Astrocyte of the cerebellum (primary cell): ENCODE measurements around the gene AGBL3.
"Not testable (repeated sequence)": the region's sequence is repeated elsewhere in the genome, so short reads cannot be mapped to it uniquely, and the experiment has no call there.

Experiments used
- DNase-seq: peaks from one replicate; pipeline ENCODE4 v3.0.0-alpha.2; 2011; ENCODE audit warnings: low read depth
- H3K4me3 ChIP-seq: 2 replicates; pipeline ENCODE4 v1.5.1; 2011; ENCODE audit warnings: mild to moderate bottlenecking, low read depth, low read length, moderate library complexity
- CTCF ChIP-seq: IDR thresholded peaks from 2 replicates; pipeline ENCODE4 v1.5.1; 2012; ENCODE audit warnings: low read length, low read depth, moderate library complexity, mild to moderate bottlenecking; ENCODE audit errors: missing control alignments
- in situ Hi-C: cut with HindIII; loops from 2 replicates; pipeline ENCODE4 v1.10.0; 2017; ENCODE audit warnings: low sequenced_read_pairs

Gene AGBL3

GRCh38 chr7:134997214-134997885 lies 11.0 kb downstream of the AGBL3 start:
- H3K4me3 ChIP-seq = no peak overlapping the region
- TF ChIP-seq CTCF = no peak
- in situ Hi-C loops = loop anchor here (5.0 kb wide), 1 partner anchor 40 kb away; no protein-coding TSS in a partner anchor
- no peak for DNase-seq

- H3K4me3 ChIP-seq = no peak overlapping the region
- in situ Hi-C loops = loop anchor here (5.0 kb wide), 1 partner anchor 38 kb away; no protein-coding TSS in a partner anchor
- TF ChIP-seq CTCF = no peak
- DNase-seq = no peak
Observed at GRCh38 chr7:134999136-134999535, 12.8 kb downstream of the AGBL3 start.

- no peak for DNase-seq
- no peak overlapping the region for H3K4me3 ChIP-seq
- no peak for TF ChIP-seq CTCF
- in situ Hi-C loops = no loop called here
Observed at GRCh38 chr7:135001390-135002165, 15.3 kb downstream of the AGBL3 start.

GRCh38 chr7:135012229-135012628 lies 25.9 kb downstream of the AGBL3 start:
- H3K4me3 ChIP-seq = no peak overlapping the region
- TF ChIP-seq CTCF = no peak
- DNase-seq = no peak
- in situ Hi-C loops = no loop called here

- no peak for TF ChIP-seq CTCF
- in situ Hi-C loops = no loop called here
- no peak overlapping the region for H3K4me3 ChIP-seq
Observed at GRCh38 chr7:135023622-135024021, 37.3 kb downstream of the AGBL3 start.

GRCh38 chr7:135035252-135035651 lies 48.9 kb downstream of the AGBL3 start:
- no peak for TF ChIP-seq CTCF
- no peak for DNase-seq
- no peak overlapping the region for H3K4me3 ChIP-seq
- in situ Hi-C loops = loop anchor here (5.0 kb wide), 1 partner anchor 38 kb away; no protein-coding TSS in a partner anchor

More at GRCh38 chr7:135023622-135024021, 37.3 kb downstream of the AGBL3 start:
- no peak for DNase-seq

GRCh38 chr7:135067017-135067416 lies 80.7 kb downstream of the AGBL3 start:
- DNase-seq, in situ Hi-C loops, H3K4me3 ChIP-seq: not testable (repeated sequence)
